ENCODE results near the gene DHX8. TPM values are rescaled to one million over a fixed set of nuclear protein-coding genes. Genes with fewer than 3 reads are reported as not detected.

DHX8 gene
- total RNA-seq, 1 donor from 2014 or later, result 134 TPM

- DNase-seq (ENCODE audit: low spot score), result no peak
- H3K79me2 ChIP-seq (ENCODE audit: low read depth), result no peaks in the 10 kb centered on the region
- H2AFZ ChIP-seq (replicated peaks), result no peak overlapping the region
- no peaks in the 10 kb centered on the region for H3K9me3 ChIP-seq (ENCODE audit: low read depth)
- Mint-ChIP-seq H3K36me3 (peaks cover 8% of the 10 kb centered on the region), H3K4me3 (peak overlapping the region; percentile 97), H3K27me3 (ENCODE audit: insufficient read depth, low read depth) (peaks cover 13% of the 10 kb centered on the region), H3K9me3 (no peaks in the 10 kb centered on the region), H3K4me1 (peaks cover 66% of the 10 kb centered on the region), H3K27ac (no peak overlapping the region)
- TF ChIP-seq CTCF (IDR thresholded peaks at IDR 0.05) (peak; percentile 21), EZH2 (IDR thresholded peaks at IDR 0.05) (peak; percentile 21), EZH2phosphoT487 (IDR thresholded peaks at IDR 0.05) (no peak)
- no peak overlapping the region for H3K27ac ChIP-seq
- peaks cover 73% of the 10 kb centered on the region for H3K27me3 ChIP-seq
- H3K4me1 ChIP-seq, result peaks cover 35% of the 10 kb centered on the region
- H3K9ac ChIP-seq, result no peak overlapping the region
- H3K4me2 ChIP-seq, result peak overlapping the region; percentile 95
- peak overlapping the region; percentile 52 for H3K4me3 ChIP-seq
- H3F3A ChIP-seq (ENCODE audit: low read depth), result peaks cover 23% of the 10 kb centered on the region
- H3K36me3 ChIP-seq, result no peaks in the 10 kb centered on the region
- peaks cover 26% of the 10 kb centered on the region for H4K20me1 ChIP-seq (ENCODE audit: low read depth)
Measured at GRCh38 chr17:43543771-43544575, 60.2 kb downstream of the DHX8 start.

- Histone ChIP-seq H3K4me2 (peak overlapping the region; percentile 95), H4K20me1 (ENCODE audit: low read depth) (peaks cover 26% of the 10 kb centered on the region), H2AFZ (replicated peaks) (peak overlapping the region; percentile 68), H3K4me3 (peak overlapping the region; percentile 52), H3K27me3 (peaks cover 79% of the 10 kb centered on the region), H3K79me2 (ENCODE audit: low read depth) (no peaks in the 10 kb centered on the region), H3K9me3 (ENCODE audit: low read depth) (no peaks in the 10 kb centered on the region), H3K36me3 (no peaks in the 10 kb centered on the region), H3K9ac (no peak overlapping the region), H3K27ac (no peak overlapping the region), H3K4me1 (peaks cover 35% of the 10 kb centered on the region), H3F3A (ENCODE audit: low read depth) (peaks cover 23% of the 10 kb centered on the region)
- Mint-ChIP-seq H3K27me3 (ENCODE audit: insufficient read depth, low read depth) (peaks cover 21% of the 10 kb centered on the region), H3K27ac (no peak overlapping the region), H3K36me3 (no peaks in the 10 kb centered on the region), H3K9me3 (no peaks in the 10 kb centered on the region), H3K4me3 (peak overlapping the region; percentile 97), H3K4me1 (peaks cover 67% of the 10 kb centered on the region)
- no peak for DNase-seq (ENCODE audit: low spot score)
- TF ChIP-seq CTCF (IDR thresholded peaks at IDR 0.05) (no peak), EZH2 (IDR thresholded peaks at IDR 0.05) (peak; percentile 14), EZH2phosphoT487 (IDR thresholded peaks at IDR 0.05) (no peak)
Measured at GRCh38 chr17:43545383-43545632, 61.5 kb downstream of the DHX8 start.

GRCh38 chr17:43546319-43547188 lies 62.8 kb downstream of the DHX8 start, which contains the start of gene ETV4:
TSS of gene ETV4 (minus strand) at chr17:43546340. CDS start at chr17:43545617, 723 bp downstream.
- H3K4me2 ChIP-seq, result peak within 1 kb of the TSS; percentile 95
- no peak within 1 kb of the TSS for H3K27ac ChIP-seq
- no peaks in the 10 kb centered on the region for H3K79me2 ChIP-seq (ENCODE audit: low read depth)
- H3K27ac Mint-ChIP-seq, result no peak within 1 kb of the TSS
- H3K4me1 ChIP-seq, result peaks cover 25% of the 10 kb centered on the region
- H3K4me3 ChIP-seq, result peak within 1 kb of the TSS; percentile 52
- H3F3A ChIP-seq (ENCODE audit: low read depth), result peaks cover 23% of the 10 kb centered on the region
- H4K20me1 ChIP-seq (ENCODE audit: low read depth), result peaks cover 26% of the 10 kb centered on the region
- H3K9ac ChIP-seq, result no peak within 1 kb of the TSS
- peaks cover 63% of the 10 kb centered on the region for H3K4me1 Mint-ChIP-seq
- no peaks in the 10 kb centered on the region for H3K9me3 Mint-ChIP-seq
- no peaks in the 10 kb centered on the region for H3K36me3 ChIP-seq
- peak; percentile 96 for DNase-seq (ENCODE audit: low spot score)
- H3K36me3 Mint-ChIP-seq, result no peaks in the 10 kb centered on the region
- no peaks in the 10 kb centered on the region for H3K9me3 ChIP-seq (ENCODE audit: low read depth)
- H3K27me3 ChIP-seq, result peaks cover 79% of the 10 kb centered on the region
- peaks cover 25% of the 10 kb centered on the region for H3K27me3 Mint-ChIP-seq (ENCODE audit: insufficient read depth, low read depth)
- peak within 1 kb of the TSS; percentile 68 for H2AFZ ChIP-seq (replicated peaks)
- H3K4me3 Mint-ChIP-seq, result peak within 1 kb of the TSS; percentile 97
- TF ChIP-seq EZH2 (IDR thresholded peaks at IDR 0.05) (peak; percentile 49), CTCF (IDR thresholded peaks at IDR 0.05) (no peak), EZH2phosphoT487 (IDR thresholded peaks at IDR 0.05) (peak; percentile 58)

All from neural progenitor cell (in vitro differentiated cells).